Fibroblast of mammary gland (primary cell): ENCODE data around the gene WWOX.

Experiments
- DNase-seq: peaks from one replicate; pipeline ENCODE4 v3.0.0-alpha.2; 2010; ENCODE audit warnings: low read depth
- H3K4me3 ChIP-seq: 2 replicates; pipeline ENCODE4 v1.5.1; 2011; ENCODE audit warnings: low read depth, mild to moderate bottlenecking, low read length, moderate library complexity; ENCODE audit not compliant: control insufficient read depth
- TF ChIP-seq, protein P1 (sequence below): conservative IDR thresholded peaks from 2 replicates; pipeline ENCODE4 v1.5.1; 2011; ENCODE audit warnings: low read depth, low read length, inconsistent platforms; ENCODE audit not compliant: control insufficient read depth, insufficient read depth

The WWOX gene

DNA sequence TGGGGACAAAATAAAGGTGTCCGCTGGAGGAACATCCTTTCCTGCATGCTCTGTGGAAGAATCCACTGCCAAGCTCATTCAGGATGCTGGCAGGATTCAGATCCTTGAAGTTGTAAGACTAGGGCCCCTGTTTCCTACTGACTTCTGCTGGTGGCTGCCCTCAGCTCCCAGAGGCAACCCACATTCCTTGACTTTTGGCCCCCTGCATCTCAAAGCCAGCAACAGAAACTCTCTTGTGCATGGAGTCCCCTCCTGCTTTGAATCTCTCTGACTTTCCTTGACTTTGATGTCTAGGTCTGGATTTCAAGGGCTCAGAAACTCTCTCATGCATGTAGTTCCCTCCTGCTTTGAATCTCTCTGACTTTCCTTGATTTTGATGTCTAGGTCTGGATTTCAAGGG, 461.5 kb downstream of the WWOX start:
- DNase-seq, result no peak
- TF ChIP-seq, protein P1, sequence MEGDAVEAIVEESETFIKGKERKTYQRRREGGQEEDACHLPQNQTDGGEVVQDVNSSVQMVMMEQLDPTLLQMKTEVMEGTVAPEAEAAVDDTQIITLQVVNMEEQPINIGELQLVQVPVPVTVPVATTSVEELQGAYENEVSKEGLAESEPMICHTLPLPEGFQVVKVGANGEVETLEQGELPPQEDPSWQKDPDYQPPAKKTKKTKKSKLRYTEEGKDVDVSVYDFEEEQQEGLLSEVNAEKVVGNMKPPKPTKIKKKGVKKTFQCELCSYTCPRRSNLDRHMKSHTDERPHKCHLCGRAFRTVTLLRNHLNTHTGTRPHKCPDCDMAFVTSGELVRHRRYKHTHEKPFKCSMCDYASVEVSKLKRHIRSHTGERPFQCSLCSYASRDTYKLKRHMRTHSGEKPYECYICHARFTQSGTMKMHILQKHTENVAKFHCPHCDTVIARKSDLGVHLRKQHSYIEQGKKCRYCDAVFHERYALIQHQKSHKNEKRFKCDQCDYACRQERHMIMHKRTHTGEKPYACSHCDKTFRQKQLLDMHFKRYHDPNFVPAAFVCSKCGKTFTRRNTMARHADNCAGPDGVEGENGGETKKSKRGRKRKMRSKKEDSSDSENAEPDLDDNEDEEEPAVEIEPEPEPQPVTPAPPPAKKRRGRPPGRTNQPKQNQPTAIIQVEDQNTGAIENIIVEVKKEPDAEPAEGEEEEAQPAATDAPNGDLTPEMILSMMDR, result no peak
- H3K4me3 ChIP-seq, result no peak overlapping the region

DNA sequence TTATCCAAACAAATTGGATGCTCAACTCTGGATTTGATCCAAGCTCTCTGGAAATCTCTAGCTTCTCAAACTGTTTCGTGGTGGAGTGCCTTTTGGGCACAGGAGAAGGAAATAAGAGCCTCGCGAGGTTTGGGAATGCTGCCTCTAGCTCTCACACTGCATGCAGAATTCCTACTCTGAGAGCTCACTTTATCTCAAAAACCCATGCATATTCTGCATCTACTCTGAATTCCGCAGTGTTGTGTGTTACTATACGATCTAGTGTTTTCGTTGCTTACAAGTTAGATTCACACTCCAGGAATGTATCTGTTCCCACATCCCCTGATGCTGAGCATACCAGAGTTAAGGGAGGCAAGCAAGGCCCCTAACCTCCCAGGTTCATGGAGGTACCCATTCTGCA, 462.7 kb downstream of the WWOX start:
- TF ChIP-seq, protein P1, result no peak

DNA sequence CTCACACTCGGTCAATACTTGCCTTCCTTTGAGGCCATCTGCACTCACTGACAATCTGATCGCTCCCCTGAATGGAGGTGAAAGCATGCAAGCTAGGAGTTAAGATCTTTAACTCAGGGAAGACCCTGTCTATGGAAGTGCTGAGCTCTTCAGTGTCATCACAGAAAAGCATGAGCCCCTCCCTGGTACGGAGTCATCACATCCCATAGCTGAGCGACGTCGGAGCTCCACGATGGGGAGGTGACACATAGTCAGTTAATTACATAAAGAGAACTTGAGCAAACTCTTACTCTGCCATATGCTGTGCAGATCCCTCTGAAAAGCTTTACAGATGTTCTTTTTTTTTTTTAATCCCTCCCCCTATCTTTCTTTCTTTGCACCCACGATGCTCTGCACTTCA, 463.2 kb downstream of the WWOX start:
- TF ChIP-seq, protein P1, result no peak
- H3K4me3 ChIP-seq, result no peak overlapping the region
- DNase-seq, result no peak

More for the DNA sequence above, 462.7 kb downstream of the WWOX start:
- no peak for DNase-seq
- no peak overlapping the region for H3K4me3 ChIP-seq

DNA sequence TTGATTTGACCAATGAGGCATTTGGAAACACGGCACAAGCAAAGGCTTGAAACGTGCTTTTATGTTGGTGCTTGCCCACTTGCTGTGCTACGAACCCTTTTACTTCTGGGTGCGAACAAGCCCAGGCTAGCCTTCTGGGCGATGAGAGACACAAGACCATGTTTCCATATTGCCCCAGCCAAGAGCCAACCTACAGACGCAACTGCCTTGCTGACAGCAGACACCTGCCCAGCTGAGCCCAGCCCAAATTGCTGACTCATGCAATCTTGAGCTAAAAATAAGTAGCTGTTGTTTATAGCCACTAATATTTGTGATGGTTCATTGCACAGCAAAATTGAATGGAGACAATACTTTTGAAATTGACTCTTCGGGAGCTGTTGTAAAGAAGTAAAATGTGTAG, 464.5 kb downstream of the WWOX start:
- H3K4me3 ChIP-seq, result no peak overlapping the region
- DNase-seq, result no peak
- TF ChIP-seq, protein P1, result no peak

DNA sequence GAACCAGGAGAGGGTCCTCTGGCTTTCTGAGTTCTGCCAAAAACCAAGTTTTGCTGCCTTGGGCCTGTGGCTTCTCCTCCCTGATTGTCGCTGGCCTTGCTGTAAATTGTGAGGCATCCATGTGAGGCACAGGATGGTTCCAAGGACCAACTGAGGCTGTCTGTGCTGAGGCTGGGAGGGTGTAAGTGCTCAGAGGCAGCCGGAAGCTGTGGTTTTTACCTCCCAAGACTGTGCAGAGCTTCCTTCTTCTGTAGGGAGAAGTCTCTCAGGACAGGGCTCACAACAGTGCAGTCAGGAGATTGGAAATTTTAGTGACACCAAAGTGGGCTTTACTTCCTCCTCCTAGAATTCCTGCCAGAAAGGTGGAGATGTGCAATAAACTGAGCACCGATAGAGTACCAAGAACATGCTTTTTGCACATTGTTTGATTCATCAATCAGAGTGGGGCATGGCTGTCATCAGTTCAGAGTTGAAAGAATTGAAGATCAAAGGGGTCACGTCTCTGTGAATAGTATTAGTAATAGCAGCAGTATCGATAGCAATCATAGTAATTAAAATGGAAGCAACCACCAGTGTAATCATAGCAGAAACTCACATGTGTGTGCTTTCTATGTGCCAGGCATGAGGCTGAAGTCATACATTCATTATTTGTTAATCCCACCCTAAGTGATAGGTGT, 467.1 kb downstream of the WWOX start:
- no peak overlapping the region for H3K4me3 ChIP-seq
- TF ChIP-seq, protein P1, result no peak
- DNase-seq, result no peak

DNA sequence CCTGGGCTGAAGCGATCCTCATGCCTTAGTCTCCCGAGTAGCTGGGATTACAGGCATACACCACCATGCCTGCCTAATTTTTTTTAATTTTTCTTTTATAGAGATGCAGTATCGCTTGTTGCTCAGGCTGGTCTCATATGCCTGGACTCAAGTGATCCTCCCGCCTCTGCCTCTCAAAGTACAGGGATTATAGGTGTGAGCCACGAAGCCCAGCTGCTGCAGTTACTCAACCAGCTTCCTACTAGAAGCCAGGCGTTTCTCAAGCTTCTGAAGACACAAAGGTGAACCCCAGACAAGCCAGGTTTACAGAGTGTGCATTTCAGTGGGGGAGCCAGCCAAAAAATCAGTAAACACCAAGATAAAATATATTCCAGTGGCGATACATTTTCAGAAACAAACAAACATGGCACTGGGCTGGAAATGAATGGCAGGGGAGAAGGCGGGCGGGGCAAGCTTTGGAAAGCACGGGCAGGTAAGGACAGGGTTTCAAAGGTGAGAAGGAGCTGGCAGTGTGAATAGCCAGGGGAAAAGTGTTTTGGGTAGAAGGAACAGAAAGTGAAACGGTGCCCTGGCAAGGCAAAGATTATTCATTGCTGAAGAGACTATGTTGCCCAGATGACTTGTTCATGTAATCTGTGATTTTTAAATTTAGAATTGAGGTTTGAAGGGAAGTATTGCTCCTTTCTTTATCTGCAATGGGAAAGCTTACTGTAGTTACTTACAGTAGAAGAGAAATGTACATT, 471.1 kb downstream of the WWOX start:
- H3K4me3 ChIP-seq, result no peak overlapping the region
- TF ChIP-seq, protein P1, result no peak
- DNase-seq, result no peak
